Measurements from ENCODE around the gene CKB.
"Not testable (repeated sequence)": the region's sequence is repeated elsewhere in the genome, so short reads cannot be mapped to it uniquely, and the experiment has no call there.

Gene CKB

DNA sequence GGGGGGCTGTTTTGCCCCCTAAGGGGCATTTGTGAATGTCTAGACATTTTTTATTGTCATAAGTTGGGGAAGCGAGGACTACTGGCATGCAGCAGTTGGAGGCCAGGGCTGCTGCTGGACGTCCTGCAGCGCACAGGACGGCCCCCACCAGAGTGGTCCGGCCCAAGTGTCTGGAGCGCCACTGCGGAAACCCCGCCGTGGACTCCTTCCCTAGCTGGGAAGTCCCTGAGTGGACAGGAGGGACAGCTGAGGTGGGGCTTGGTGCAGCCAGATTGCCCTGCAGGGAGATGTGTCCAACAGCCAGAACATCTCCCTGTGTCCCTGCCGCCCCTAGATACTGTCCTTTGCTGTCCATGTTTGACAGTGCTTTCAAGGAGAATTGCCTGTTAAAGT lies 5.5 kb downstream of the CKB start:
- no peak for FAIRE-seq
- no peak for DNase-seq (ENCODE audit: extremely low spot score, insufficient read length, low read depth)

DNA sequence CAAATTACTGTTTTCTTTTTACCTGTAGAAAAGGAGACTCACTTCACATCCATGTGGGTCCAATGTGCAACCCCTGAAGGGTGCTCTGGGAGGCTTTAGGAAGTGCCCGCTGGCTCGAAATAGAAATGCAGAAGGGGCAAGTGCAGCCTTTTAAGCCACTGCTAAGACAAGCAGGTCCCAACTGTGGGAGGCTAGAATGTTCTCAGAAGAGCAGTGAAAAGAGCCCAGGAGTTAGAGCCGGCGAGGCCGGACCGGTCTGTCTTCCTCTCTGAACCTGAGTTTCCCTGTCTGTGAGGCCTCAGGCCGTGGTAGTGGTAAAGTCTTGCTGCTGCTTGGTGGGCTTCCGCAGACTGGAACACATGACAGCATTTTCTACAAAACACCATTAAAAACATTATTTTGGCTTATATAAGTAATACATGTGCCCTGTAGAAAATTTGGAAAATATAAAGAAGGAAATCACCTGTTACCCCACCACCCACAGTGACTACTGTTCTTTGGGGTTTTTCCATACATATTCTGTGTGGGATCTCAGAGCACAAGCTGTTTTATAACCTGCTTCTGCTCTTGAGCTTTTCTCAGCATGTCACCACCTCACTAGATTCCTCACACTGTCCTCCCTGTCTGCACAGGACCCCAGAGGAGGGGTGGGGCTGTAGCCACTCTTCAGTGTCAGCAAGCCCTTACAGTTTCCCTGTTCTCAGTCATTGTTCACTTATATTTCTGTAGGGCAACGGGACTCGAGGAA lies 6.0 kb downstream of the CKB start:
- DNase-seq (ENCODE audit: extremely low spot score, insufficient read length, low read depth) (no peak), FAIRE-seq (no peak)

- FAIRE-seq (no peak), DNase-seq (ENCODE audit: extremely low spot score, insufficient read length, low read depth) (no peak)
Measured at GRCh38 chr14:103514596-103515421, 7.8 kb downstream of the CKB start.

DNA sequence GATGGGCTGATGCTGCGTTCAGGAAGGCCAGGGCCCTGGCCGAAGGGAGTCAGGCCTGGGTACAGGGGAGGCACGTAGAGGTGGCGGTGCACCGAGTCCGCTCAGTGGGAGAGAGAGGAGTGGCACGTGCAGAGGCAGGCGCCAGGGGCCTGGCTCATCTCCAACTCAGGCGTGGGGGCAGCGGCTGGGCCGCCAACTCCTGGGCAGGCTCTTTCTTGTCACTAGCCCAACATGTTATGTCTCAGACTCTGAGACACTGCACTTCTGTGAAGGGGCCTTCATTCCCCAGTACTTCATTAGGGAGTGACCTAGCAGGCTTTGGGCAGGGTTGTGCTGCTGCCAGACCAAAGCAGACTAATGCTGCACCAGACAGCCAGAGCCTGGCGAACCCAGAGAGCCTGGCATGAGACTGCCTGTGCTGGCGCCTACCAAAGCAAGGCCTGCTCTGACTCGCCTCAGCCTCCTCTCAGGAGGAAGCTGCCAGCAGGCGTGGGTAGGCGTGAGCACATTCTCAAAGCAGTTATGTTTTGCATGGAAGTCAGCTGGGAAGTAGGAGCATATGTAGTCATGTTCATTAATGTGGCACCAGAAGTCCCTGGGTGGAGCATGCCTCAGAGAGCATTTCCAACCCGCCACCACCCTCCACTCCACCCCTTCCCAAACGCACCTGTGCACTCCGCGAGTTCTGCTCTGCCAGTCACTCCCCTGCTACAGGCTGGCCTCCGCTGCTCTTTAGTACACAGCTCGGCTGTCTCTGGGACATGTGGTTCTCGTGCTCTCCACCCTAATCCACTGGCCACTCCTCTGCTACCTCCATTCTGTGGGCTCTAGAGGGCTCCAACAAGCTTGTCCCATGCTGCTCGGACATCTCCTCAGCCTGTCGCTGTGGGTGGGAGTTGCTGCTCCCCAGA lies 9.7 kb downstream of the CKB start:
- FAIRE-seq (no peak), DNase-seq (ENCODE audit: extremely low spot score, insufficient read length, low read depth) (no peak)

DNA sequence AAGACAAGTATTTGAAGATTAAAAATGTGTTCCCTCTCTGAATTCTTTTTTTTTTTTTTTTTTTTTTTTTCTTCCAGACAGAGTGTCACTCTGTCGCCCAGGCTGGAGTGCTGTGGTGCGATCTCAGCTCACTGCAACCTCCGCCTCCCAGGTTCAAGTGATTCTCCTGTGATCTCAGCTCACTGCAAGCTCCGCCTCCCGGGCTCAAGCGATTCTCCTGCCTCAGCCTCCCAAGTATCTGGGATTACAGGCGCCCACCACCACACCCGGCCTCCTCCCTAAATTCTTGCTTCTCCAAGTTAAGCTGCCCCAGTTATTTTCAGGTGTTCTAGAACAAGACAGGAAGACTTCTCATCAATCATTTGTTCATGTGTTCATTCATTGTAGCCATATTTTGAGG lies 10.4 kb downstream of the CKB start:
- not testable (repeated sequence) for FAIRE-seq; DNase-seq (ENCODE audit: extremely low spot score, insufficient read length, low read depth)

- FAIRE-seq (no peak), DNase-seq (ENCODE audit: extremely low spot score, insufficient read length, low read depth) (no peak)
Measured at GRCh38 chr14:103510724-103511693, 11.6 kb downstream of the CKB start.

- no peak for FAIRE-seq
Measured at GRCh38 chr14:103509864-103510723, 12.5 kb downstream of the CKB start.

GRCh38 chr14:103508521-103509329 lies 13.9 kb downstream of the CKB start:
- FAIRE-seq: no peak
- no peak for DNase-seq (ENCODE audit: extremely low spot score, insufficient read length, low read depth)

More at GRCh38 chr14:103509864-103510723, 12.5 kb downstream of the CKB start:
- DNase-seq (ENCODE audit: extremely low spot score, insufficient read length, low read depth): no peak

DNA sequence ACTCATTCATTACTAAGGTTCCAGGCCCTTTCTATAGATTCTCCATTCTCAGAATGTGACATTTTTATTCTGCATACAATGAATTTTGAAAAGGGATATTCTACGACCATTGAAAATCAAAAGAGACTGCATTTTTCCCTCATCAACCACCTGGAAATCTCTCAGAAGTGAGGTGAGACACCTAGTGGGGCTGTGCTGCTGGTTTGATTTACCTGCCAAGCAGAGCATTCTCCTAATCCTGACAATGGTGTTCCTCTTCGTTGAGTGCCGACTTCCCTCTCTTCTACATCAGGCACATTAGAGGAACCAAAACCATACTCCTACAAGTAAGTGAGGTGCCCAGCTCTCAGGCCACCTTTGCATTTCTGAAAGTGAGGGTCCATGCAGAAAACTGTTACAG lies 14.9 kb downstream of the CKB start:
- no peak for DNase-seq (ENCODE audit: extremely low spot score, insufficient read length, low read depth)
- FAIRE-seq: no peak

DNA sequence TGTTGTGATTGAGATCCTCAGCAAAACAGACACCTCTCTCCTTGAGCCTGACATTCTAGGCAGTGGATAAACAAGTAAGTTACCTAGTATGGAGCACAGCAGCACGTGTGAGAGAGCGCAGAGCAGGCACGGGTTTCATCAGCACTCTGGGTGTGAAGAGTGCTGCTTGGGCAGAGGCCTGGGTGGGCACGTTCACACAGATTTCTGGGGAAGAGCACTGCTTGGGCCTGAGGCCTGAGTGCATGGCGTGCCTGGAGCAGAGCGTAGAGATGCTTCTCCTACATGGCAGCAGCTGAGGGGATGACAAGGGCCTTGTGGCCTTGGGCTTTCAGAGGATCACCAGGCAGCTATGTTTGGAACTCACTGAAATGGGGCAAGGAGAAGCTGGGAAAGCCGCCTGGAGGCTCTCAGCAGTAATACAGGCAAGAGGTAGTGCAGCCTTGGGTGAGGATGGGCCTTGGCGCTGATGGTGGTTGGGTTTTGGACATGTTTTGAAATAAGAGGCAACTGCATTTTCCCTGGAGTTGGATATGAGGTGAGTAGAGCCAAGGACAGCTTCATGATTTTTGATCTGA lies 17.6 kb downstream of the CKB start:
- DNase-seq (ENCODE audit: extremely low spot score, insufficient read length, low read depth) (no peak), FAIRE-seq (no peak)

DNA sequence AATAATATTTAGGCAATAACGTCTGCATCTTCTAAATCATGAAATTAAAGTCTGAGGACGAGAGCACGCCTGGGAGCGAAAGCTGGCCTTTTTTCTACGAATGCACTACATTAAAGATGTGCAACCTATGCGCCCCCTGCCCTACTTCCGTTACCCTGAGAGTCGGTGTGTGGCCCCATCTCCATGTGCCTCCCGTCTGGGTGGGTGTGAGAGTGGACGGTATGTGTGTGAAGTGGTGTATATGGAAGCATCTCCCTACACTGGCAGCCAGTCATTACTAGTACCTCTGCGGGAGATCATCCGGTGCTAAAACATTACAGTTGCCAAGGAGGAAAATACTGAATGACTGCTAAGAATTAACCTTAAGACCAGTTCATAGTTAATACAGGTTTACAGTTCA lies 19.3 kb downstream of the CKB start:
- DNase-seq (ENCODE audit: extremely low spot score, insufficient read length, low read depth): no peak
- no peak for FAIRE-seq

- FAIRE-seq: no peak
Measured at GRCh38 chr14:103502877-103503276, 19.8 kb downstream of the CKB start.

DNA sequence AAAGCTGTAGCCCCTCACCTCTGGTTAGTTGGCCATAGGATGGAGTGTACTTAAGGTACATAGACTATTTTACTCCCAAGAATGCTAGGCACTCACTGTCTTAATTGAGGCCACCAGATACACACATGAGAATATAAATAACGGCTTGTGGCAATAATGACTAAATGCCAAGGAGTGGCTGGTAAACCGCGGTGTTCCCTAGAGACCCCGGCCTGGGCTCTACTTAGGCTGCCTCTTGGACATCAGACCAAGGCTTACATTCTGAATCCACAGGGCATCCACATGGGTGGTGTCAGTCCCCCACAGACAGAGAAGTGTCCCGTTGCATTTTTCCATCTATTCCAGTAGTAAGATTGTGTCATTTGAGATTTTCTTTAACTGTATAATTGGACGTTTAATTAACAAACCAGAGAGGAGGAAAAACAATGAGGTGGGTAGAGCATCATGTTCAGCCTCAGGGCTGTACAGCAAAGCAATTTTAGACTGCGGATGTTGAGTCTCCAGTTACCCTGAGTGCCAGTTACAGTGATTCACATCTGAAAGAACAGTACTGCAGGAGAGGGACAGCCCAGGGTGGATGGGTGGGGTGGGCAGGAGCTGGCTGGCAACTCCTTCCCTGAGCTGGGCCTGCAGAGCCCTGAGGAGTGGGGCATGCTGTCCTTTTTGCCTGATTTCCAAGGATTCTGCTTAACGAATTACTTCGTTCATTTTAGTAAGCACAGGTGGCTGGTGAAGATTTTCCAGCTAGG lies 20.5 kb downstream of the CKB start:
- DNase-seq (ENCODE audit: extremely low spot score, insufficient read length, low read depth) (no peak), FAIRE-seq (no peak)

More at GRCh38 chr14:103502877-103503276, 19.8 kb downstream of the CKB start:
- DNase-seq (ENCODE audit: extremely low spot score, insufficient read length, low read depth): no peak

DNA sequence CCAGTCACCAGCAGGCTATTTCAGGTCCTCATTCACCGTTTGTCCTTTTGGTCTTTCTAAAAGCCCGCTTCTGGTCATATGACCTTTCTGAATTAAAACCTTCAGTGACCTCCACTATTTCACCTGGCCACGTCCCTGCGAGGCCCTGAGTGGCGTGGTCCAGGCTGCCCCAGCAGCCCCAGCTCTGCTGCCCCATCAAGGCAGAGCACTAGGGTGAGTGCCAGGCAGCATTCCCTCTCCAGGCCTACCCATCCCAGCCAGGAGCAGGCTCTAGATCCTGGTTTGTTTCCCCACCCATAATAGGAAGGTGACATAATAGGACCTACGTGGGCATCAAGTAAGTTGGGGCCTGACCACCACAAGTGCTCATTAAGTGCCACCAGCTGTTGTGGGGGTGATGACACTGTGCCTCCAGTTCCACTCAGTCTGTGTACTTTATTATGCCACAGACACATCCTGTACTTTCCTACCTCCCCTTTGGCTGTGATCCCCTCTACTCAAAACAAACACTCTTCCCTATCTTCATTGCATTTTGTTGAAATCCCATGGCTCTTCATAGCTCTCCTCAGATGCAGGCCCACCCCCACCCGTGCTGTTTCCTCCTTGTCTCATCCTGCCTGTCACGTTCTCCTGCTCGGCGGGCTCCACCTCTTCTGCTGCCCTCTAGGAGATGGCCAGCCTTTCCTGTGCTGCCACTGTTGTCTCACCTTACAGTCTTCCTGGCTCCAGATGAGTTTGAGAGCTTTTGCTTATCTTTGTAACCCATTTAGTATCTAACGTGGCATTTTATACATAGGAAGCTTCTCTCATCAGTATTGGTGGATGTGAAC lies 21.4 kb downstream of the CKB start:
- DNase-seq (ENCODE audit: extremely low spot score, insufficient read length, low read depth) (no peak), FAIRE-seq (no peak)

DNA sequence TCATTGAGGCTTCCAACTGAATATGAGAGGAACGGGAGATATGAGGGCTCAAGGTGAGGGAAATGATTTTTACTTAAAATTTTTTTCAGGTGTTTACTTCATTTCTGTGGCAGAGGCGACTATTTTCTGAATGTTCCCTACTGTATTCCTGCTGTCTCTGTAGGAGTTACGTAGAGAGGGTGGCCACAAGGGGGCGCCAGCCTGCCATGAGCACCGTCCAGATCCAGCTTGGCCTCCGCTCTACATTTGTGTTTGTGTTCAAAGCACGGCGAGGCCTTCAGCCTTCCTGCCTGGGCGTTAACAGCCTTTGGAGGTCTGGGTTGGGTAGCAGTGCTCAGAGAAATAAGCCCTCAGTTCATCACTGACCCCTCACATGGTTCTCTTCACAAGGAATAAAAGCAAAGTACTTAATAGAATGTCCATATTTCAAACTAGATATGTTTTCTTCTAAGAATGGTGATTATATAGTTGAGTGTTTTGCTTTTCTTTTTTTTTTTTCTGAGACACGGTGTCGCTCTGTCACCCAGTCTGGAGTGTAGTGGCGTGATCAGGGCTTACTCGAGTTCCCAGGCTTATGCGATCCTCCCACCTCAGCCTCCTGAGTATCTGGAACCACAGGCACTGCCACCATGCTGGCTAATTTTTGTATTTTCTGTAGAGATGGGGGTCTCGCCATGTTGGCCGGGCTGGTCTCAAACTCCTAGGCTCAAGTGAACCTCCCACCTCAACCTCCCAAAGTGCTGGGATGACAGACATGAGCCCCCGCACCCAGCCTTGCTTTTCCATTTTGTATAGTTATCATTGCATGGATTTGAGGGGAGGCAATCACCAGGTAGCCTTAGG lies 22.3 kb downstream of the CKB start:
- peak; percentile 65 for FAIRE-seq

More for the DNA sequence above, 22.3 kb downstream of the CKB start:
- no peak for DNase-seq (ENCODE audit: extremely low spot score, insufficient read length, low read depth)
